Right ventricle myocardium inferior (tissue), 1 donor: ENCODE measurements around the gene STYXL2. TPM values are rescaled to one million over a fixed set of nuclear protein-coding genes. Genes with fewer than 3 reads are reported as not detected.

ENCODE experiments used
- ATAC-seq: fragments of 200-7000 bp; cut with Tn5 transposase; one replicate; pipeline ENCODE4 v1.9.1; 2020; ENCODE audit warnings: mild to moderate bottlenecking, moderate library complexity
- DNase-seq: peaks from one replicate; pipeline ENCODE4 v3.0.0; 2021; ENCODE audit errors: missing footprints
- intact Hi-C: fragments of 100-400 bp; cut with DNase I; formaldehyde crosslinking; loops from one replicate; pipeline ENCODE4 v1.11.0; 2022
- total RNA-seq: library from RNA; stranded (reverse); fragmentation: NEBNext Ultra II Directional; extraction: Animal tissue kit (Norgen Biotek cat#: 25700); gene quantifications from one replicate; pipeline ENCODE4 v1.2.1, GENCODE V29; 2021
- donor health status: DM: no; HTN: yes; CAD: no; lungs with severe emphysema.

STYXL2 gene
- total RNA-seq, 1 donor from 2014 or later = 127 TPM

DNA sequence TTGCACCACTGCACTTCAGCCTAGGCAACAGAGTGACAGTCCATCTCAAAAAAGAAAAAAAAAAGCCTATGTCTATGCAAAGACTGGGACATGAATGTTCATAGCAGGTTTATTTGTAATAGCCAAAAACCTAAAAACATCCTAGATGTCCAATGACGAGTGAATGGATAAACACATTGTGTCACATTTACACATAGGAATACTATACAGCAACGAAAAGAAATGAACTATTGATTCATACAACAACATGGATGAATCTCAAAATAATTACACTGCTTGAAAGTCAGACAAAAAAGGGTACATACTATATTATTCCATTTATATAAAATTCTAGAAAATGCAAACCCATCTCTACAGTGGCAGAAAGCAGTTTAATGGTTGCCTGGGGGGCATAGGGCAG, 7.9 kb downstream of the STYXL2 start:
- ATAC-seq (no peak), DNase-seq (no peak)
- intact Hi-C loops = no loop called here

DNA sequence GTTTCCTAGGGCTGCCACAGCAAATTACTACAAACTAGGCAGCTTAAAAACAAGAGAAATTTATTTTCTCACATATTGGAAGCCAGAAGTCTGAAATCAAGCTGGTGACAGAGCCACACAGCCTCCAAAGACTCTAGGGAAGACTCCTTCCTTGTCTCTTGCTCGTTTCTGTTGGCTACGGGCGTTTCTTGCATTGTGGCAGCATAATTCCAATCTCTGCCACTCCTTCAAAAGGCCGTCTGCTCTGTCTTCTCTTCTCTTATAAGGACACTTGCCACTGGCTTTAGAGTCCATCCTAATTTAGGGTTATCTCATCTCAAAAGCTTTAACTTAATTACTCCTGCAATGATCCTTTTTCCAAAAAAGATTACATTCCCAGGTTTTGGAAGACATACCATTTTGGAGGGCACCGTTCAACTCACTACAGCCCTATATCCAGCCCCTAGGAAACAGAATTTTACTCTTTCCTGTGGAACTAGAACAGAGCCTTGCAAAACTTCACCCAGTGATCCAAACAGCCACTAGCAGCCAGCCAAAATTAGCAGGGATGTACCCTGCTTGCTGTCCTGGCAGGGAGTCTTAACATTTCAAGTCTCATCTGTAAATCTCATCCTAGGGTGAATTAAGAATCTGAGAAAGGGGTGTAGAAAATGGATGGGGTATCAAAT, 9.2 kb downstream of the STYXL2 start:
- ATAC-seq = no peak
- intact Hi-C loops = no loop called here

DNA sequence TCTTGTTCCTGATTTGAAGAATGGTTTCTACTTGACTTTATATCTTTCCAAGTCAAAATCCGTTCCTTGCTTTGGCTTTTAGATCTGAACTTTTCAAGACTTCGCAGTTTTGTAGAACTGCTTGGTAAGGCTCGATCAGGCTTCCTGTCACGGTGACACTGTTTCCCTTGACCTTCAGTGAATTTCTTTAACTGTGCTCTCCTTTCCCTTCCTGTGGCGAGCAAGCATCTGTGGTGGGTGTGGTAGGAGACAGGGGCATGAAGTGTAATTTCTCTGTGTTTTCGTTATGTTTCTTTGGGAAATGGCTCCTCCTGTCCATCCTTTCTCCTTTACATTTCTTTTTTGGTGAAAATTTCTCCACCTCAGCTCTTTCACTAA, 10.4 kb downstream of the STYXL2 start:
- intact Hi-C loops = no loop called here
- ATAC-seq (no peak), DNase-seq (no peak)

More for the DNA sequence above, 9.2 kb downstream of the STYXL2 start:
- DNase-seq = no peak

DNA sequence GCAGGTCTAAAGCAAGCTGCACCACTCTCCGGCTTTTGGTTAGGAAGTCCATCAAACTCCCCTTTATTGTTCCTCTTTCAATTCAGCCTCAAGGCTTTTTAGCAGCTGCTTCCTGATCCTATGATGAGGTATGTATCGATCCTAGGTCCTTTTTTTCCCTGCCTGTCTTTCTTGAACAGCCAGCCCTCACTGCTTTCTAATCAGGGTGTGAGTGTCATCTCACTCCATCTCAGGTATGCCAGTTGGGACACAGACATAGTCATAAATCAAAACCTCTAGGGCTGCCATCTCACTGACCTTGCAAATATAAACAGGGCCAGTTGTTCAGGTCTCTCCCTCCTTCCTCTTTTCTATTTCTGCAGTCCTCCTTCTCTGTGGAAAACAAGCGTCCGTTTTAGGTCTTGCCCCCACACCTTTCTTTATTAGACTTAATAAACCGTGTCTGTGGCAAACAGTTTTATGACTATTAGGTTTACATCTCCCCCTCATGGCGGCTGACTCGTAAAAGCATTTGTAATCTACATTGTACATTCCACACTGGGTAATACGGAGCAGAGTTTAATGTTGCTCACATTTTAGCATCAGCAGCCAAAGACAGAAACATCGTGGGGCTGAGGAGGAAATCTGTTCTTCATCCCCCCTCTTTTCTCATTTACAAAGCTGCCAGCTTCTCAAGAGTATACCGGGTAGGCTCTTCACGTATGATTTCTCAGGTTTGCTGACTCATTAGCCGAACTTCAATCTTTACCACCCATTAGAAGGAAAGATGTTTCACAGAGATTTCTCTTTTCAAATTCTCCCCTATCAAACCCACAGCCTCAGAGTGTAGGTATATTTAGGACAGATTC, 11.6 kb downstream of the STYXL2 start:
- ATAC-seq (no peak), DNase-seq (no peak)
- intact Hi-C loops = no loop called here

DNA sequence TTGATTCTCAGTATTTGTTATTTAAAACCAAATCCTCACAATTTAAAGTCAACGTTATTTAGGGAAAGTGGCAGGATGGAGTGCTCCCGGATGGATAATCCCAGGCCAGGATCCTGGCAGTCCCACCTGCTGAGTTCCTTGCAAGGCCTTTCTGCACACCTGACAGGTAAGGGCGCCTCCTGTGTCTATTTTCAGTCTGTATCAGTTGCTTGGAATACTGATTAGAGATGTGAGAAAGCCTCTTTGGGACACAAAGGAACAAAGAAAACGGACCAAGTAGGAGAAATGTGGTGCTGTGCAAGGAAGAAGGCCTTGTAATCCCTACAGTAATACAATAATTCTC, 12.2 kb downstream of the STYXL2 start:
- no peak for ATAC-seq
- intact Hi-C loops = no loop called here

GRCh38 chr1:167107456-167107855, 13.6 kb downstream of the STYXL2 start:
- peak; percentile 62 for ATAC-seq
- intact Hi-C loops = no loop called here
- no peak for DNase-seq

More for the DNA sequence above, 12.2 kb downstream of the STYXL2 start:
- no peak for DNase-seq

DNA sequence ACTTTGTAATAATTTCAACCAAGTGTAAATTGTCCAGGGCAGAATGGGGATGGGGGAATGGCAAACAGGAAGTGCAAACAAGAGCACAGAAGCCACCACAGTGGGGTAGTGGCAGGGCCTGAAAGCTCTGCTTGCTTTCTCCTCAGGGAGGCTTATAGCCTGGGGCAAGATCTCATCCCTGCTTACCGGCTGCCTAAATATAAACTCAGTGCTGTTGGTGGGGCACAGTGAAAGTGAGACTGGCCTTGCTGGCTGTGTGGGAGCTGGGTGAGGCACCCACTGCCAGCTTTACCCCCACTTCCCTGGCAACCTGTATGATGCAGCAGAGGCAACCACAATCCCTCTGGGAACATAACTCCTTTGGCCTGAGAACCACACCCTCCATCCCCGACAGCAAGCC, 15.2 kb downstream of the STYXL2 start:
- DNase-seq = no peak
- ATAC-seq = no peak
- intact Hi-C loops = no loop called here

DNA sequence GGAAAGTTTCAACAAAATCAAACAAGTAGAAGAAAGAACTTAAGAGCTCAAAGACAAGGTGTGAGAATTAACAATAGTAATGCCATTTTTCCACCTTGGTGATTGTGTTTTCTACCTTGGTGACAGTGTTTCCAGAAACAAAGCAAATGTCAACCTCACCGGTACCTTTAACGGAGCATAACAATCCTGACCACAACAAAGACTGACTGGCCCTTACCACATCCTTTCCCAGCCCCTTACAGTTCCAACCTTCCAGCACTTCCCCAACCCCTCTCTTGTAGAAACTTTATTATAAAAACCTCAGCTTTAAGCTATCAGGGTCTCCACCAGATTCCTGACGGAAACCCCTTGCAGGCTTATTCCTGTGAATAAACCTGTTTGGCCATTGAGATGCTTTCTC, 16.7 kb downstream of the STYXL2 start:
- DNase-seq (no peak), ATAC-seq (no peak)
- intact Hi-C loops = no loop called here

- ATAC-seq = peak; percentile 18
- no peak for DNase-seq
- intact Hi-C loops = no loop called here
These were observed 18.2 kb downstream of the STYXL2 start for GRCh38 chr1:167111868-167112709.

DNA sequence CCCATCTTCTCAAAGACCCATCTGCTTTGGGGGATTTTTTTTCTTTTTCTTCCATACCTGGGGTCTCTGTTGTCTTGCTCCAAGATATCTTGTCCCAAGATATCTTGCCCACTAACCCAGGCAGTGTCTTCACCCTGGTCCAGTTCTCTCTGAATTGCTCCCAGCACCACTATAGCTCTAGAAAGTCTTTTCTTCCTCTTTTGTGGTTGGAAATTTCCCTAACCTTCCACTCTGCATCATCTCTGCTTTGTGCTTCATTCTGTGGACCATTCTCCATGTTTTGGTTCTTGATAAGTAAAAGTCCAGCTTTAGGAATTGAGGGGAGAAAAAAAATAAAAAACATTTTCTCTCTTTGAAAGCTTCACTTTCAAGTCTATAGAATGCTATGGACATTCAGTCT, 20.9 kb downstream of the STYXL2 start:
- DNase-seq (no peak), ATAC-seq (no peak)
- intact Hi-C loops = no loop called here

GRCh38 chr1:167115655-167116054, 21.8 kb downstream of the STYXL2 start:
- intact Hi-C loops = no loop called here
- ATAC-seq (no peak), DNase-seq (no peak)

DNA sequence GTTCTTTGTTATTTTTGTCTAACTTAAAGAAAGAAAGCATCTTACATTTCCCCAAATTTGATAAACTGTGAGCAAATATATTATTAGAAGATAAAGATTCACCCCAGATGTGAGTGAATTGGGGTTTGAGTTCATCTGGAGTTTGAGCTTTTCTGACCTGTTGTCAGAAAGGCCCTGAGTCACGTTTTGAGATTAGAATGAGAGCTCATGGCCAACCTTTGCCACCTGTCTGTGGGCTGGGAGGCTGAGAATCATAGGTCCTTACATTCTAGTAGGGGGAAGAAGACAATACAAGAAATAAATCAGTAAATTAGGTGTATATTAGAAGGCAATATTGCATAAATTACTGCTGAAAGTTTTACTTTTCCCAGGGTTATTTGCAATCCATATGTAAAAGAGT, 22.3 kb downstream of the STYXL2 start:
- ATAC-seq (no peak), DNase-seq (no peak)
- intact Hi-C loops = no loop called here

GRCh38 chr1:167117225-167117624, 23.4 kb downstream of the STYXL2 start:
- no peak for DNase-seq
- ATAC-seq = peak; percentile 21
- intact Hi-C loops = no loop called here

GRCh38 chr1:167118188-167118587, 24.3 kb downstream of the STYXL2 start:
- ATAC-seq (no peak), DNase-seq (no peak)
- intact Hi-C loops = no loop called here

DNA sequence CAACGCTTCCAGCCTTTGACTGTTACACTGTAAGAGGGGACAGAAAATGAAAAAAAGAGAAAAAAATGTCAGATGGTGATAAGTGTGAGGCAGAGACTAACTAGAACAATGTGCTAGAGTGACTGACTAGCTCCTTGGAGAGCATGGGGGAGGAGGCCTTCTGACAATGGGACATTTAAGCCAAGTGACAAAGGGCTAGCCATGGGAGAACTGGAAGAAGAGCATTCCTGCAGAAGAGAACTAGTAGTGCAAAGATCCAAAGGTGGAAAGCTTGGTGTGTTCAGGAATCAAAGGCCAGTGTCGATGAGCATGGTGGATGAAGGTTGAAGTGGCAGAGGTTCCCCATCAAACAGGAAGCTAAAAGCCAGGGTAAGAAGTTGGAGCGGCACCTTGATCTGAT, 25.8 kb downstream of the STYXL2 start:
- ATAC-seq (no peak), DNase-seq (no peak)
- intact Hi-C loops = loop anchor here (5.0 kb wide), 1 partner anchor 52 kb away; no protein-coding TSS in a partner anchor

DNA sequence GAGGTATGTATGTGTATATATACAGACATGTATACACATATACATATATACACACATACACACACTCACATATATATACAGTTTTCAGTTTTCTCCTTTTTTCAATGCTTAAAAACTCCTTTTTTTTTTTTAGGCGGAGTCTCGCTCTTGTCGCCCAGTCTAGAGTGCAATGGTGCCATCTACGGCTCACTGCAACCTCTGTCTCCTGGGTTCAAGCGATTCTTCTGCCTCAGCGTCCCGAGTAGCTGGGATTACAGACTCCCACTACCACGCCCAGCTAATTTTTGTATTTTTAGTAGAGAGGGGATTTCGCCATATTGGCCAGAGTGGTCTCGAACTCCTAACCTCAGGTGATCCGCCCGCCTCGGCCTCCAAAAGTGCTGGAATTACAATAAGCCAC, 27.0 kb downstream of the STYXL2 start:
- intact Hi-C loops = loop anchor here (5.0 kb wide), 1 partner anchor 54 kb away; no protein-coding TSS in a partner anchor
- no peak for DNase-seq
- no peak for ATAC-seq

DNA sequence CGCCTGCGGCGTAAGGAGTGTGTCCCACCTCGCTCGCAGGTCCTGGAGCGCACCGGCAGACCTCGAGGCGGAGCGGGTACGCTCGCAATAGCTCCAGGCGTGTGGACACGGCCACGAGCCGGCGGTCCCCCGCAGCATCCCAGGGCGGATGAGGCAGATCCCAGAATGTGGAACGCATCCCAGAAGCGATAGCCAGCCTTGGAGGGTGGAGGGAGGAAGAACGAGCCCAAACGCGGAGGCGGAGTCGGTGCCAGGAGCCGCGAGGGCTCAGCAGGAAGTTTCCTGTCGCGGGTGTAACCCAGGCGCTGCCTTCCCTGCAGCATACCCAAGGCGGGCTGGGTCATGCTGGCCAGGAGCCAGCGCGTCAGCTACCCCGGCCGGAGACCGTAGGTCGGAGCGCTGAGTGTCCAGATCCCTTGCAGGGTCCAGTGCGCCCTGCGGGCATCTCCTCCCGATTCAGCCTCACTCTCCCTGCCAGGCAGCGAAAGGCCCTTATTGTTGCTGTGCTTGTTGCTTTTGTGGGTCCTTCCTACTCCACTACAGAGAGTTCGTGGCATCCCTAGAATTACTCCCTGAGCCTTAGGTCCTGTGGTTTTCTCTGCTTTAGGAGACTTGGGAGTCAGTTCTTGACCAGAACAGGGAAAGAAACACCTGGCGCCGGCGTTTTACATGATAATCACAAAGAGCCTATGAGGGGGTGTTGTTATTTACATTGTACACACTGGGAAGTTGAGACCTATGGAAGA, 27.7 kb downstream of the STYXL2 start:
- intact Hi-C loops = loop anchor here (5.0 kb wide), 1 partner anchor 54 kb away; no protein-coding TSS in a partner anchor
- peak; percentile 73 for DNase-seq

DNA sequence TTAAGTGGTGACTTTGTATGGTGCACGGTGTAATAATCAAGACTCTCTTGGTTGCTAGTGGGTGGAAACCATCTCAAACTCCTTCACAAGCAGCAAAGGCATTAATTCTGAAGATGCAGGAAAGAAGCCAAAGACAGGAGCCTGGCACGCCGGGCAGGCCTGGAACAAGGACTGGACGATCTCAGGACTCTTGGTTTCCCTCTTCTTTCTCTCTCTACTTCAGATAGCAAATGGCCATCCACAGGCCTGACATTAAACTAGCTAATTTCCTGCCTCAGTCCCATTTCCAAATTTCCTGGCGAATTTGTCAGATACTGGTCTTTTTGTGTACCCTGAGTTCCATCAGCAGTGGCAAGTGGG, 28.2 kb downstream of the STYXL2 start:
- intact Hi-C loops = loop anchor here (5.0 kb wide), 1 partner anchor 55 kb away; no protein-coding TSS in a partner anchor
- DNase-seq = no peak
- no peak for ATAC-seq

More for the DNA sequence above, 27.7 kb downstream of the STYXL2 start:
- no peak for ATAC-seq

DNA sequence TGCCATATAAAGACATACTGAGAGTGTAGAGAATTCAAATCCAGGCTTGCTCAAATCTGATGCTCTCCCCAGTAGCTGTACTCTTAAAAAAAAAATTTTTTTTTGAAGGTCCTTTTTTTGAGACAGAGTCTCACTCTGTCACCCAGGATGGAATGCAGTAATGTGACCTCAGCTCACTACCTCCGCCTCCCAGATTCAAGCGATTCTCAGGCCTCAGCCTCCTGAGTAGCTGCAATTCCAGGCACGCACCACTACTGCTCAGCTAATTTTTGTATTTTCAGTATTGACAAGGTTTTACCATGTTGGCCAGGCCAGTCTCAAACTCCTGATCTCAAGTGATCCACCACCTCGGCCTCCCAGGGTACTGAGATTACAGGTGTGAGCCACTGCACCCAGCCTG, 28.7 kb downstream of the STYXL2 start:
- DNase-seq (no peak), ATAC-seq (no peak)
- intact Hi-C loops = loop anchor here (5.0 kb wide), 1 partner anchor 55 kb away; no protein-coding TSS in a partner anchor
